HG03460 (cell line): ENCODE measurements around the gene SLC39A6.
A peak's percentile ranks its signal among the peaks of the same experiment; 100 is the strongest.
"Not testable (repeated sequence)": the region's sequence is repeated elsewhere in the genome, so short reads cannot be mapped to it uniquely, and the experiment has no call there.

Experiments used
- ATAC-seq: cut with Tn5 transposase; IDR thresholded peaks from one replicate; pipeline ENCODE4 v1.9.1; 2021; ENCODE audit not compliant: unreplicated experiment

Gene SLC39A6

DNA sequence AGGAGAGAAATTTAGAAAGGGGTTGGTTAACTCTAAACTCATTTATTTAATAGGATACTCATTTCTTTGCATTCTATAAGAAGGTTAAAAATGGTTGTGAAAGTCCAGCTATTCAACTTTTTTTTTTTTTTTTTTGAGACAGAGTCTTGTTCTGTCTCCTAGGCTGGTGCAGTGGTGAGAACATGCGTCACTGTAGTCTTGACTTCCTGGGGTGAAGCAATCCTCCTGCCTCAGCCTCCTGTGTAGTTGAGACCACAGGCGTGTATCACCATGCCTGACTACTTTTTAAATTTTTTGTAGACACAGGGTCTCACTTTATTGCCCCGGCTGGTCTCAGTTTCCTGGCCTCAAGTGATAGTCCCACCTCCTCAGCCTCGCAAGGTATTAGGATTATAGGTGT lies 12.4 kb upstream of the SLC39A6 start:
- ATAC-seq = no peak

DNA sequence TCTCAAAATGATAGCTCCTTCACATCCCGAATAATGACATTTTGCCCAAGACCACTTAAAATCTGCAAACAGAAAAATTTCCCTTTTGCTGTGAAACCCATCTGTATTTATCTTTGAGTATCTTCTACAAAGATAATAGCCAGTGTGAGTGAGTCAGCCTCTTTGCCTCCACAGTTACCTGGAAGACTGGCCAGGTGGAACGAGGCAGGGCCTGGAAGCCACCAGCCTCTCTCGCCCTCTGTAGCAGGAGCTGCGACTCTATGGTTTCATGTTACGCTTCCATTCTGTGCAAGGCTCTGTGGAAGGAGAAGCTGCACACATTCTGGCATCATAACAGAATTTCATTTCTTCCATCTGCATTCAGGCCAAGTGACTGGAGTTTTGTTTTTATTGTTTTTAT lies 10.1 kb upstream of the SLC39A6 start:
- no peak for ATAC-seq

DNA sequence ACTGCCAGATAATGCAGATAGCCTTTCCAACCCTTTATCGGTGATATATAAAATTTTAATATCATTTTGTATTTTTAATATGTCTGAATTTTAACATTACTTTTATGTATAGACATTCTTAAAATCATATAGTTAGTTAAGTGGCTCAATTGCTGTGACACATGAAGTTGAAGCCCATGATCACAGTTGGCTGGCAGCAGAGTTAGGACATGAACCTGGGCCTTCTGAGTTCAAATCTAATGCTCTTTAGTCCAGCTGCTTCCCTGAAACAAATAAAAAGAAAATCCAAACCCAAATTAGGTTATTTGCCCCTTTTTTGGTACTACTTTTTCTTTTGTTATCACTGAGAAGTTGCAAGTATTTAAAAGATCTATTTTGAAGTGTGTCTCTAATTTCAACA lies 6.1 kb upstream of the SLC39A6 start:
- ATAC-seq = no peak

DNA sequence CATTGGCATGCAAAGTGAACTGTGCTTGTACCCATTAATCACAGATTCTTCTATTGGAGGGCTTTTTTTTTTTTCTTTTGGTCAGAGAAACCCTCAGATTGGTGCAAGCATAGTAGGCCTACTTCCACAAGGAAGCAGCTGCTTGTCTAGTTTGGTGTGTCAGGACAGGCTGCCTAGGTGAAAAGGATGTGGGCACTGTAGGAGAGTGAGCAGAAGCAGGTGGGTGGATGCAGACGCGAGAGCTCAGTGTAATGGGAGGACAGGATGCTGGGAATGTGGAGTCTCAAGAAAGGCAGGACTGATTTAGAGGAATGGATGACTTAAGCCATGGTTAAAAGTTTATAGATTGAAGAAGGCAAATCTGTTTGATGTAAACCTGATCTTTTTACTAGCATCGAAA lies 3.6 kb upstream of the SLC39A6 start:
- no peak for ATAC-seq

DNA sequence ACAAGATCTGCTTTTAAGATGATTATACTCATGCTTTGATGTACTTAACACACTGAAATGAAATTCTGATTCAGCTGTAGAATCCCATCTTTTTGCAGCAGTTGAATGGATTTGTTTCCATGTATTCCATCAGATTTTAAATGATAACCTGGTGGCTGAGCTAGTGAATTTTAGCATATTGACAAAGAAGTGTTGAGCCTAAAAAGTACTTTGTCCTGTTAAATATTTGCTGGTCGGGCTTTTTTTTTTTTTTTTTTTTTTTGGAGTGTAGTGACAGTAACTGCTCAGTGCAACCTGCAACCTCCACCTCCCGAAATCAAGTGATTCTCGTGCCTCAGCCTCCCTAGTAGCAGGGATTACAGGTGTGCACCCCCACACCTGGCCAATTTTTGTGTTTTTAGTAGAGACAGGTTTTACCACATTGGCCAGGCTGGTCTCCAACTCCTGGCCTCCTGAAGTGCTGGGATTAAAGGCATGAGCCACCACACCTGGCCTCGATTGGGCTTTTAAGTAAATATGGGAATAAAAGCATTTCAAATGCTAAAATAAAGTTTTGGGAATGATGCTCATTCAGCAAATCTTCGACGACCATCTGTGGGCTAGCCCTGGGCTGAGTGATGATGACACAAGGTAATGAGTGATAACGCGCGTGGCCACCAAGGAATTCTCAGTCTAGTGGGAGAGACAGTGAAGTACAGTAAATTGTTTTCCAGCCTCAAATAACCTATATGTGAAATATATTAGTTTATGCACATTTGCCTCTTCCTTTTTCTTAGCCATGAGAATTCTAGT lies 2.7 kb upstream of the SLC39A6 start:
- no peak for ATAC-seq

DNA sequence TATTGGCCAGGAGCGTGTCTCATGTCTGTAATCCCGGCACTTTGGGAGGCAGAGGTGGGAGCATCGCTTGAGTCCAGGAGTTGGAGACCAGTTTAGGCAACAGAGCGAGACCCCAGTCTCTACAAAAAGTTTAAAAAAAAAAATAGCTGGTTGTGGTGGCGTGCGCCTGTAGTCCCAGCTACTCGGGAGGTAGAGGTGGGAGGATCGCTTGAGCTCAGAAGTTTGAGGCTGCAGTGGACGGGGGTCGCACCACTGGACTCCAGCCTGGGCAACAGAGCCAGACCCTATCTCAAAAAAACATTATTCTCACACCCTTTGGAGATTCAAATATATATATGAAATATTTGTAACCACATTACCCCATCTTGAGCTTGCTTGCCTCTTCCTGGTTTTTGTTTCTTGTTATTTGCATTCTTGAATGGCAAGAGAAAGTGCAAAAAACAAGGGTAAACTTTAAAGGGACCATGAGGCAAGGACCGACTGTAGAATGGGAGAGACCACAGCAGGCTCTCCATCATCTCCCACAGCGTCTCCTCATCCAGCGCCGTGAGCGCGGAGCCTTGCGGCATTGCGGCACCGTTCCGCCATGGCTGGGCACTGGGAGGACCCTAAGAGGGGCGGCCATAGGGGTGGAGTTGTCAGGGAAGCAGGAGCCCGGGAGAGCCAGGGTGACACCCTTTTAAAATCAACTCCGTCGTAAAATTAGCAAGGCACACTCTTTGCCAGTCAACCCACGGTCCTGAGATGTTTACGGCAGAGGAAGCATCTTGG lies 1.9 kb upstream of the SLC39A6 start:
- no peak for ATAC-seq

DNA sequence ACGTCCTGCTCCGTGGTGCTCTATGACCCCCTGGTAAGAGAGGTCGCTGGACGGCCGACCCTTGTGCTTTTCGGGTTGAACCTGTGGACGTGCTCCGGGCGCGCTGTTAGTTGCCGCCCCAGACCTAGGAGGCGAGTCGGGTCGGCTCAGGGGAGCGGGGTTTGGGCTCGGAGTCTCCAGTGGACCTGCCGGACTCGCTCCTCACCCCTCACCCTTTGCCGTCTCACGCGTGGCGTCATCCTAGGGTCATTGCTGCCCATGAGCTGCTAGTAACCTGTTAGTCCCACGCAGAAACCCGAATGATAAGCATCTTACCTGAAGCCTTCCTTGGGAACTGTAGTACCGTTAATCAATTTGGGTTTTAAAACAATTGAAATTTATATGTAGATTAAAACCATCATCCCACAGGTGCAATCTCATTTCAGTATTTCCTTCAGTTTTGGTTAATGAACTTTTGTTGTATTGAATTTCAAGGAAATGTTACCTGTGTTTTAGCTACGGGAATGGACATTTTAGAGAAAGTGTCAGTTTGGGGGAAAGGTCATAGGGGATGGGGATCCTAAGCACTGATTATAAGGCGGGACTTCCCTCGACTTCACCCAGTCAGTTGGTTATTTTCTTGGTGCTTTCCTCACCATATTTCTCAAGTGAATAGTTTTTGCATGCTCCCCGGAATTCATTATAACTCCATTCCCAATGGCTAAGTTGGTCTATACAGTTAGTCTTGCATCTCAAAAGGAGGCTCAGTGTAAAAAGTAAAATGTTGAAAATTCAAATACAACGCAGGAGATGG lies 1.1 kb upstream of the SLC39A6 start:
- ATAC-seq = peak; percentile 20

DNA sequence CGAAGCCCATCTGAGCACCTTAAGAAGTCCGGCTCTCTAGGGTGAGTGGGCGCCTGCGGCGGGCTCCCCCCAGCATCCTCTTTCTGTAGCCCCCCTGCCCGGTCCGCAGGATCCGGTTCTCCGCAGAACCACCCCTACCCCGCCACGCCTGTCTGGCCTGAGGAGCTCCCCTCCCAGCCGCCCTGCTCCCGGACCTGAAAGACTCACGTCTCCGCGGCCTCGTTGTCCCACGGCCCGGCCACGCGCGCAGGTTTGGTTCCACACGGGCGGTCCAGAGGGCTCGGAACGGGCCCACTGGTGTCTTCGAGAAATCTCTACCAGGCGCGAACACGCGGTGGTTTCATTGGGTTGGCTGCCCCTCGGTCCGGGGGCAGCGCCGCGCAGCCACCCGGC lies 237 bp downstream of the SLC39A6 start:
- peak; percentile 25 for ATAC-seq

DNA sequence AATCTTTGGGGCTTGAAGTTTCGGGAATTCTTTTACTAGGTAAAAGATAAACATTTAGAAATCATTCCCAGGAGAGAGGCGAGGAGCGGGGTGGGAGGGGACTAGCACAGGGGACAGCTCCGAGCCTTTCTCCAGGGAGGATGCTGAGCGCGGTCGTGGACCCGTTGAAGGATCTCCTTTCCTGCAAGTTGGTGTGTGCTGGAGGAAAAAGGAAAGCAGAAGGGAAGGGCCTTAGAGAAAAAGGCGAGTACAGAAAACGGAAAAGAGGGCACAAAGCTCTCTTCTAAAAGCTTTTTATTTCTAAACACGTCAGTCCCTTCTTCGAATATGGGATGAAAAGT lies 640 bp downstream of the SLC39A6 start:
- ATAC-seq = no peak

DNA sequence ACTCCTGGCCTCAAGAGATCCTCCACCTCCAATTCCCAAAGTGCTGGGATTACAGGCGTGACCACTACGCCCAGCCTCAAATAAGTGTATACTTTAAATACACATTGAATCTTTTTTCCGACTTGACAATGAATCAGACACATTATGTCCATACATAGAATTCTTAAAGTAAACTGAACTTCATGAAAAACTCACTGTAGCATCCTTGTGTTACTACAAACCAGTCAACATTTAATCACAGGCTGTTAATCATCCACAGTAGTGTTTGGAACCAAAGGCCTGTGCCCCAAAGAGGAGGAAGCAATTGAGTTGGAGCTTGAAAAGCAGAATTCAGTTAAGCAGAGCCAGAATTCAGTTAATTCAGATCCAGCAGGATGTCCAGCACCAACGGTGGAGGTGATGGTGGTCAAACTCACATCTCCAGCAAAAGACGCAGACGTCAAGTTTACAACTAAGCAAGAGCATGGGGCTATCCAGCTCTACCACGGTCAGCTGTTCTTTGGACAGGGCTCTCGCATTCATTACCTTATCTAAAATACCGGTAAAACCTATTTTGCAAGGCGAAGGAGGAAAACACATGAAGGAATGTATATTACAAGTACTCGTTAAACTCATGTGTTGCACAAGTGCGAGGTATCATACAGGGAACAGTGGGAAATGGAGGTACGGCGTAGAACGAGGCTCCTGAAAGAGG lies 1.2 kb downstream of the SLC39A6 start:
- ATAC-seq = no peak

DNA sequence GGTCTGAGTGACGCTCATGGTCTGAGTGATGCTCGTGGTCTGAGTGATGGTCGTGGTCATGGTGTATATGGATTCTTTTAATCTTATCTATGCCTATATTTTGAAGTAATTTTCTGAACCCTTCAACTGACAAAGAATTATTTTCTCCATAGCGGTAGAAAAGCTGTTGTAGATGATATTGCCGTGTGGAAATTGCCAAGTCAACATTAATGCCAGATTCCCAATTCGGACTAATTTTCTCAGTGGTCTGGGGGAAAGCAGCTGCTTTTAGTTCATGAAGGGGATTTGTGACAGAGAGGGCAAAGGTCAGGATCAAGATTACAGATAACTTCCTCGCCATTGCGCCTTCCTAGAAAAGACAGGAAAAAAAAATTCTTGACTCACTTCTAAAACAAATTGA lies 2.5 kb downstream of the SLC39A6 start:
- no peak for ATAC-seq

DNA sequence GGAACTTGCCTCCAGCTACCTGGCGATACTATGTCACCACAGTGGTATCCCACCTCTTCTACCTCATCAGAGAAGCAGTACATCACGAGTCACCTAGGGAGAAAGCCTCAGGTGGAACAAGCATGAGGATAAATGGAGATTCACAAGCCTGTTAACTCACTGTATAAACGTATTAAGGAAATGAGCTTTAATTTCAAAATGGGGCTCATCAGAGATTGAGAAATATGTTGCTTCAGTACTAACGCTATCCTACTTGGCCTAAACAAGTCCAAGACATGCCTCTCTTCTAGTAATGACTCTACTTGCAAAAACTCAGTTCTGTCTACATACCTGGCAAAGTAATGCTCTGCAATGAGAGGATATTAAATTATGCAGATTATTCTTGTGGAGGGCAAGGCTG lies 4.3 kb downstream of the SLC39A6 start:
- ATAC-seq = no peak

DNA sequence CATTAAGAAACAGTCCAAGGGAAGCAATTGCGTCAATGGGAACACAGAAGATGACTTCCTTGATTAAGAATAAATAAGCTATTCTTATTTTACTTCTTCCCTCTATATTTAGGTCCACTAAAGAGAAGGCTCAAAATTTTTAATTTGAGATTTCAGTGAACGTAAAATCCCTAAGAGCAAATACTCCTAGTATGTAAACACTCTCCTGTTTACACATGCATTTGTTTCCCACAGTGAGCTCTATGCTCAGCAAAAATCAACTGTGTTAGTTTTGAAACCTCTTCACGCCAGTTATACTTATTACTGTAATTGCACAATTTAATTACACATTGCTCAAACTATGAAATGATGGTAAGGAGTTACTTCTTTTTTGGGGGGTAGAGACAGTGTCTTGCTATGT lies 8.8 kb downstream of the SLC39A6 start:
- ATAC-seq = no peak

DNA sequence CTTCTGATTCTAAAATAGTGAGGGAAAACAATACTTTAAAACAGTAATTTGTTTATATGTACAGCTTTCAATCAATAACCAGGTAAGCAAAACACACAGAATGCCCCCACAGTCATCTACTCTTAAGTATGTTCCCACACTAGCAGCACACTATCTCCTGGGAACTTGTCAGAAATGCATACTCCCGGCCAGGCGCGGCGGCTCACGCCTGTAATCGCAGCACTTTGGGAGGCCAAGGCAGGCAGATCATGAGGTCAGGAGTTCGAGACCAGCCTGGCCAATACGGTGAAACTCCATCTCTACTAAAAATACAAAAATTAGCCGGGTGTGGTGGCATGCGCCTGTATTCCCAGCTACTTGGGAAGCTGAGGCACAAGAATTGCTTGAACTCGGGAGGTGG lies 12.4 kb downstream of the SLC39A6 start:
- ATAC-seq = not testable (repeated sequence)

DNA sequence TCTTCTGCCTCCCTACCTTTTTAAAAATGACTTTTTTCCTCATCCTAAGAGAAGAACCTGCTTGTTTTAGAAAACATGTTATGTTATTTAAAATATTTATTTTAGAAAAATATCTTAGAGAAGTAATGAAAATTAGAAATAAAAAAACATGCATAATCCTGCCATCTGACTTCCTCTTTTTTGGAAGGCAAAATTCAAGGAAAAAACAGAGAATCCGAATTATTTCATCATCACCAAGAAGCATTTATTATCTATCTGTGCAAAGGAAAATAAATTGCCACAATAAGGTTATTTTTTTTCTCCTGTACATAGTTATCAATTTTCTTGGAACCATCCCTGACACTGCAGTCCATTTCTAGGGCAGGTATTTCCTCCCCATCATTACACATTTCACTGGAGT lies 14.4 kb downstream of the SLC39A6 start:
- no peak for ATAC-seq

DNA sequence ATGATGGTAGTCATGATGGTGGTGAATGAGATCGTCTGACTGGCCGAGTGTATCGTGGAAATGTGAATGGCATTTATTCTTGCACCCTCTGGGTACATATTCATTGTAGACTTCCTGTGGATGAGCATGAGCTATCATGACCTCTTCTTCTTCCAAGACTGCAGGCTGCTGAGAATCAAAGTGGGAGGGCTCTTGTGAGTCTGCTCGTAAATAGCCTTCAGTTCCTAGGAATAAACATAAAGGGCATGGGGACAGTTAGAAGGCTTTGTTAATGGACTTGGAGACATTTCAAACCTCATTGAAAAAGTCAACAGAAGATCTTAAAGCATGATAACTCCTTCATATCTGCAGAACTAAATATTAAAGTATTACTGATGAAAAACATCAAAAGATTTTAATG lies 14.9 kb downstream of the SLC39A6 start:
- no peak for ATAC-seq

DNA sequence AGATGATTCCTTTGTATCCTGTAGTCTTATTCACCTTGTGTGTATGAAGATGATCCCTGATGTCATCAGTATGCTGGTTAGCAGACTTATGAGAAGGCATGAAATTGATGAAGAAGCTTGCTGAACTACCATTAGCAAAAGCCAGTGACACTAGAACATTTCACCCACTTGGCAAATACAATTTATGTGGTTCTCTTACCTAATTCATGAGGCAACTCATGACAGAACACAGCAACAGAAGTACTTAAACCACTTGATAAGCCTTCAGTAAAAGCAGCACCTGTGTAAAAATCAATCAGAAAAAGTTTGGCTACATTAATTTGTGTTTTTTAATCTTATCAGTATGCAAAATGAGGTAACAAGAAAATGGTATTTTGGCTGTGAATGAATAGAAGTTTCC lies 16.8 kb downstream of the SLC39A6 start:
- no peak for ATAC-seq

DNA sequence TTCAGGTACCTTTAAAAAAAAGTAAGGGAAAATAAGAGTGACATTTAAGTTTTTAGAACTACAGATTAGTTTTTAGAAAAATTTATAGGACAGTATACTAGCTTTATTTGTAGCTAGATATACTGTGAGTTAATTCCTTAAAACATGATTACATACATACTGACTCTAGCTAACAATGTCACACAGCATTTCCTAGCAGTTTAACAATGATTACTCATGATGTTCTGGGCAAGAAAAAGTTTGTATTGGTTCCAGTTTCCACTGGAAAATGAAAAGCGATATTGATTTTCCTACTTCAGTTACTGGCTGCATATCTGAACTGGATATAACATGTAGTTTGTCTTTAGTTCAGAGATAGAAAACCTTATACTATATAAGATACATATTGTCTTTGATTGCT lies 19.4 kb downstream of the SLC39A6 start:
- ATAC-seq = no peak

DNA sequence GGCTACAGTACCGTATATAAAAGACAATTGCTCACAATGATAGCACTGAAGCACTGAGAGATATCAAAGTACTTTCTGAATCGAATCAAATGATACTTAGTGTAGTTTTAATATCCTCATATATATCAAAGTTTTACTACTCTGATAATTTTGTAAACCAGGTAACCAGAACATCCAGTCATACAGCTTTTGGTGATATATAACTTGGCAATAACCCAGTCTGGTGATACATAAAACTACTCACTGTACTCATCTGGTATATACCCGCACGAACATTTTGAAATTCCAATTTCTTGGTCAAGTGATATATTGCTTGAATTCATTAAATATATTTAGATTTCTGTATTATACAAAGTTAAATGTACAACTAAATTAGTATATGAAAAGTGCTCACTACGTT lies 20.5 kb downstream of the SLC39A6 start:
- ATAC-seq = no peak

DNA sequence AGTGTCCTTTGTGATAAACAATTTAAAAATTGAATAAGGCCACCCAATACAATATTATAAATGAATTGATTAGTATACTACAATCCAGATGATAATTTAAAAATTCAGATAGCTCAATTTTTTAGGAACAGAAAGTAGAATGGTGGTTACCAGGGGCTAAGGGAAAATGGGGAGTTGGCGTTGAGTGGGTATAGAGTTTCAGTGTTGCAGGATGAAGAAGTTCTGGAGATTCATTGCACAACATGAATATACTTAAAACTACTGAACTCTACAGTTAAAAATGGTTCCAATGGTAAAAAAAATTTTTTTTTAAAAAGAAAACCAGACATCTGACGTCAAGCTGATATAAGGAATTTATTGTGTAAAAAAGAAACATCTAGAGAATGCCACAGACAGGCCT lies 20.9 kb downstream of the SLC39A6 start:
- no peak for ATAC-seq

DNA sequence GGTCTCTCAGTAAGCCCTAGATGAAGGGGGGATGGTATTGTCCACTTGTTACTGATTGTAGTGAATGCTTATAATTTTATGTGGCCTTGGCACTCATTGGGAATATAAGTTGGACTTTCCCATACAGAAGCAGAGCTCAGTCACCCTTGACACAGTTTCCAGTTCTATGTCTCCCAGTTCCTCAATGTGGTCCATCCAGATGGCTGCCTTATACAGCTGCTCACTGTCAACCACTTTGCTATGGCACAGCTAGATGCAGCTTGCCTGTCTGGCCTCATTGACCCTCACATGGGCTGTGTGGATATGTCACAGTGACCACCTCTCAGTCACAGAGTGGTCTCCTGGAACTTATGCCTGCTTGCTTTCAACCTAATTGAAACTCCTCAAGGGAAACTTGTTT lies 21.7 kb downstream of the SLC39A6 start:
- ATAC-seq = no peak
